ENCODE results near the gene TSPAN16. TPM values are rescaled to one million over a fixed set of nuclear protein-coding genes. Genes with fewer than 3 reads are reported as not detected.
"Not testable (repeated sequence)": the region's sequence is repeated elsewhere in the genome, so short reads cannot be mapped to it uniquely, and the experiment has no call there.

TSPAN16 gene
- total RNA-seq, 8 experiments from 2014 or later: not detected

DNA sequence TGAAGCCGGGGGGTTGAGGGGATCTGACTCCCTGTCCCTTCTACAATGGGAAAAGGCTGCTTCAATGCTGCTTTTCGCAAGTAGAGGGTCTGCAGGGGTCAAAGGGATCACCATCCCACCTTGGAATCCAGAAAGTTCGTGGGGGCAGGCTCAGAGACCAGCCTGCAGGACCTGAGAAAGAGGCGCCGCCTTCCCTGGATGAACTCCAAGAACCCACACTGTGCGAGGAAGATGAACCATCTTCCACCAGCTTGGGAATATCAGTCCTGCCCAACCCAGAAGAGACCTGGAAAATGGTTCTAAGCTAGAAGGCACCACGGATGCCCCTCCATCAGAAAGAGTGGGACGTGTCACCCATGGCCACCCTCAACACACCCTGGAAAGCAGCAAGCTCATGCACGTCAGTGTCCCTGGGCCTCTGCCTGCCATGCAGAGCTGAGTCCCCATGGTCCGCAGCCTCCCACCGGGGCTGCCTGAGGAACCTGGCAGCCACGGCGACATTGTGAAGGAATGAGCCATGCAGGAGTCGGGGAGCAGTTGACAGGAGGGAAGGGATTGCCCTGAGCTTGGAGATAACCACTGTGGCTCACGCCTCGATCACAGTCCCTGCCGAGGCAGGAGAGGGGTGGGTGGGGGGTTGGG, 28.9 kb downstream of the TSPAN16 start:
- Histone ChIP-seq H3K4me3 (no peak overlapping the region), H3K27ac (no peak overlapping the region), H3K4me1 (replicated peaks in 1 of 2) (peaks cover 2 to 17% of the 10 kb centered on the region in 2 donors)
- peak in 2 of 8 experiments; percentile 6 for ATAC-seq (replicated peaks in 6 of 8)
- 17 to 88% (median 78%) methylated on average over 1 to 4 of the region's 17 CpGs; no CpG with 5 or more reads in 5 of the 10 experiments for WGBS, 10 experiments
- in situ Hi-C loops (cut with MboI; ENCODE audit: low pct_unique_long_range_greater_than_20kb in 2 of 9, low sequenced_read_pairs in 9 of 9, unreplicated experiment in 9 of 9): no loop called here

- WGBS, 10 experiments: 89 to 100% (median 96%) methylated on average over 3 to 6 of the region's 7 CpGs; no CpG with 5 or more reads in 4 of the 10 experiments
- in situ Hi-C loops (cut with MboI; ENCODE audit: low pct_unique_long_range_greater_than_20kb in 2 of 9, low sequenced_read_pairs in 9 of 9, unreplicated experiment in 9 of 9): no loop called here
Observed at GRCh38 chr19:11325544-11325943, 29.6 kb downstream of the TSPAN16 start.

DNA sequence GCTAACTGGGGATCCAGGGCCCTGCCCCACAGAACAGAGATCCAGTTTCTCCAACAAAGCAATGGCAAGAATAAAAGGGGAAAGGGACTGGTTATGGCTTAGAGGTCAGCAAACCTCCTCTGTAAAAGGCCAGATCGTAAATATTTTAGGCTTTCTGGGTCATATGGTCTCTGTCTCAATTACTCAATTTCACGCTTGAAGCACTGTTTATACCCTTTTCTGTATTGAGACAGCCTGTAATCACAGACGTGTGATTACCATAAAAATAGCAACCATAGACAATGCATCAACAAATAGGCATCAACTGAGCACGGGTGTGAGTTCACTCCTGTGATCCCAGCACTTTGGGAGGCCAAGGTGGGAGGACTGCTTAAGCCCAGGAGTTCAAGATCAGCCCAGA, 34.2 kb downstream of the TSPAN16 start:
- no peak overlapping the region for H3K4me3 ChIP-seq
- H3K27ac ChIP-seq: peak overlapping the region in 1 of 2 donors; percentile 19
- in situ Hi-C loops (cut with MboI; ENCODE audit: low pct_unique_long_range_greater_than_20kb in 2 of 9, low sequenced_read_pairs in 9 of 9, unreplicated experiment in 9 of 9): no loop called here
- H3K4me1 ChIP-seq (replicated peaks in 1 of 2): no peaks in the 10 kb centered on the region
- WGBS, 10 experiments: 17 to 100% (median 17%) methylated on average over 1 to 2 of the region's 4 CpGs; no CpG with 5 or more reads in 7 of the 10 experiments
- peak in 3 of 8 experiments; percentile 29 to 75 (median 72) for ATAC-seq (replicated peaks in 6 of 8)

More at GRCh38 chr19:11325544-11325943, 29.6 kb downstream of the TSPAN16 start:
- H3K27ac ChIP-seq: no peak overlapping the region
- no peak for ATAC-seq (replicated peaks in 6 of 8)
- H3K4me1 ChIP-seq (replicated peaks in 1 of 2): peaks cover 2 to 17% of the 10 kb centered on the region in 2 donors
- H3K4me3 ChIP-seq: no peak overlapping the region

DNA sequence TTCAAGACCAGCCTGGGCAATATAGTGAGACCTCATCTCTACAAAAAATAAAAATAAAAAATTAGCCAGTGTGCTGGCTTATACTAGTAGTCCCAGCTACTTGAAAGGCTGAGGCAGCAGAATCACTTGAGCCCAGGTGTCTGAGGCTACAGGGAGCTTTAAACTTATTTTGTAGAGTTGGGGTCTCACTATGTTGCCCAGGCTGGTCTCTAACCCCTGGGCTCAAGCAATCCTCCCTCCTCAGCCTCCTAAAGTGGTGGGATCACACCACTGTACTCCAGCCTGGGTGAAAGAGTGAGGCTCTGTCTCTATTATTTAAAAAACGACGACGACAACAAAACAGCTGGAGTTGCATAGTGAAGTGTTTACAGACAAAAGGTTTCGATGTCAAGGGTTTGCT, 35.5 kb downstream of the TSPAN16 start:
- no peak overlapping the region for H3K4me3 ChIP-seq
- H3K4me1 ChIP-seq (replicated peaks in 1 of 2): no peaks in the 10 kb centered on the region
- no peak for ATAC-seq (replicated peaks in 6 of 8)
- H3K27ac ChIP-seq: no peak overlapping the region
- WGBS, 10 experiments: 38 to 100% (median 90%) methylated on average over 1 to 4 of the region's 4 CpGs; no CpG with 5 or more reads in 2 of the 10 experiments
- in situ Hi-C loops (cut with MboI; ENCODE audit: low pct_unique_long_range_greater_than_20kb in 2 of 9, low sequenced_read_pairs in 9 of 9, unreplicated experiment in 9 of 9): no loop called here

GRCh38 chr19:11332822-11333221, 36.9 kb downstream of the TSPAN16 start:
- Histone ChIP-seq H3K4me1 (replicated peaks in 1 of 2) (no peaks in the 10 kb centered on the region), H3K4me3 (no peak overlapping the region), H3K27ac (no peak overlapping the region)
- in situ Hi-C loops (cut with MboI; ENCODE audit: low pct_unique_long_range_greater_than_20kb in 2 of 9, low sequenced_read_pairs in 9 of 9, unreplicated experiment in 9 of 9): no loop called here
- WGBS, 10 experiments: 67 to 100% (median 86%) methylated on average over 1 to 5 of the region's 5 CpGs; no CpG with 5 or more reads in 2 of the 10 experiments
- ATAC-seq (replicated peaks in 6 of 8): no peak

GRCh38 chr19:11333838-11334237, 37.9 kb downstream of the TSPAN16 start:
- H3K4me3 ChIP-seq; in situ Hi-C loops (cut with MboI; ENCODE audit: low pct_unique_long_range_greater_than_20kb in 2 of 9, low sequenced_read_pairs in 9 of 9, unreplicated experiment in 9 of 9); H3K27ac ChIP-seq: not testable (repeated sequence)
- peaks cover 7 to 10% of the 10 kb centered on the region in 2 donors for H3K4me1 ChIP-seq (replicated peaks in 1 of 2)
- peak in 2 of 8 experiments; percentile 19 to 22 for ATAC-seq (replicated peaks in 6 of 8)
- 56 to 92% (median 71%) methylated on average over 1 to 6 of the region's 9 CpGs; no CpG with 5 or more reads in 1 of the 10 experiments for WGBS, 10 experiments

- no peak overlapping the region for H3K4me3 ChIP-seq
- WGBS, 10 experiments: 90 to 100% (median 98%) methylated on average over 1 to 12 of the region's 17 CpGs; no CpG with 5 or more reads in 4 of the 10 experiments
- ATAC-seq (replicated peaks in 6 of 8): no peak
- peaks cover 7 to 11% of the 10 kb centered on the region in 2 donors for H3K4me1 ChIP-seq (replicated peaks in 1 of 2)
- H3K27ac ChIP-seq: no peak overlapping the region
- in situ Hi-C loops (cut with MboI; ENCODE audit: low pct_unique_long_range_greater_than_20kb in 2 of 9, low sequenced_read_pairs in 9 of 9, unreplicated experiment in 9 of 9): no loop called here
Observed at GRCh38 chr19:11335449-11336146, 39.6 kb downstream of the TSPAN16 start.

DNA sequence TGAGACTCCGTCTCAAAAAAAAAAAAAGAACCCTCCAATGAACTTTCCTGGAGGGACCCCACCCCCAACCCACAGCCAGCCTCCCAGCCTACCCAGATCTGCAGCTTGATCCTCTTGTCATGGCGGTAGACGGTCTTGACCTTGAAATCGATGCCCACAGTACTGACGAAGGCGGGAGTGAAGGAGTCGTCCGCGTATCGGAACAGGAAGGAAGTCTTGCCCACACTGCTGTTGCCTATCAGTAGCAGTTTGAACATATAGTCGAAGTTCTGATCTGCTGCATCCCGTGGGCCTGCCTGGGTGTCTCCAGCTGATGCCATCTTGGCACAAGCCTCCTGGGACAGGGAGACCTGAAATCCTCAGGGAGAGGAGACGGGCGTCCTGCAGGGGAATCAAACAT, 41.1 kb downstream of the TSPAN16 start:
- whole genome bisulfite sequencing, 10 experiments: 83 to 100% (median 96%) methylated on average over 1 to 9 of the region's 14 CpGs; no CpG with 5 or more reads in 3 of the 10 experiments
- Histone ChIP-seq H3K4me1 (replicated peaks in 1 of 2) (peaks cover 7 to 11% of the 10 kb centered on the region in 2 donors), H3K27ac (no peak overlapping the region), H3K4me3 (no peak overlapping the region)
- no peak for ATAC-seq (replicated peaks in 6 of 8)
- in situ Hi-C loops (cut with MboI; ENCODE audit: low pct_unique_long_range_greater_than_20kb in 2 of 9, low sequenced_read_pairs in 9 of 9, unreplicated experiment in 9 of 9): no loop called here

DNA sequence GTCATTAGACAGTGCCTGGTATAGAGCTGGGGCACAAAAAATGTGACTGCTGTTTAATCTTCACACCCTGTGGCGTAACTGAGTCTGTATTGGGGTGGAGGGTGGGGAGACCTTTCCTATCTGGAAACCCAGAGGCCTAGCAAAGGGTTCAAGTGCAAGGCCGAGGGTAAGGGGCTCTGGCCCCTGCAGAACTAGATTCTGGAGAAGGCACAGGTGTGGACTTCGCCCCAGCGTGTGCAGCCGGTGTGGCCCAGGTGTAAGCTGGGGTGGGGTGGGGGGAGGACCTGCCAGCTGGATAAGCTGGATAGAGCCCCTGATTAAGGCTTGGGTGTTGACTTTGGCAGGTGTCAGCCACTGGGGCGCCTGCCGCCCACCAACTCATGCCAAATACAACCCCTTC, 42.2 kb downstream of the TSPAN16 start:
- in situ Hi-C loops (cut with MboI; ENCODE audit: low pct_unique_long_range_greater_than_20kb in 2 of 9, low sequenced_read_pairs in 9 of 9, unreplicated experiment in 9 of 9): no loop called here
- peaks cover 7 to 11% of the 10 kb centered on the region in 2 donors for H3K4me1 ChIP-seq (replicated peaks in 1 of 2)
- no peak overlapping the region for H3K4me3 ChIP-seq
- no peak overlapping the region for H3K27ac ChIP-seq
- 62 to 100% (median 92%) methylated on average over 1 to 4 of the region's 7 CpGs; no CpG with 5 or more reads in 5 of the 10 experiments for WGBS, 10 experiments
- ATAC-seq (replicated peaks in 6 of 8): no peak

- Histone ChIP-seq H3K27ac (peak overlapping the region in 1 of 2 donors; percentile 46), H3K4me1 (replicated peaks in 1 of 2) (peaks cover 7 to 11% of the 10 kb centered on the region in 2 donors), H3K4me3 (peak overlapping the region; percentile 51 to 68 (median 55))
- peak in 3 of 8 experiments; percentile 44 to 47 (median 46) for ATAC-seq (replicated peaks in 6 of 8)
- 12 to 70% (median 22%) methylated on average over 1 to 11 of the region's 21 CpGs; no CpG with 5 or more reads in 4 of the 10 experiments for WGBS, 10 experiments
- in situ Hi-C loops (cut with MboI; ENCODE audit: low pct_unique_long_range_greater_than_20kb in 2 of 9, low sequenced_read_pairs in 9 of 9, unreplicated experiment in 9 of 9): no loop called here
Observed at GRCh38 chr19:11338569-11339253, 42.8 kb downstream of the TSPAN16 start.

- peak; percentile 86 to 95 (median 94) for ATAC-seq (replicated peaks in 6 of 8)
- in situ Hi-C loops (cut with MboI; ENCODE audit: low pct_unique_long_range_greater_than_20kb in 2 of 9, low sequenced_read_pairs in 9 of 9, unreplicated experiment in 9 of 9): no loop called here
- WGBS, 10 experiments: 8 to 65% (median 12%) methylated on average over 2 to 5 of the region's 53 CpGs; no CpG with 5 or more reads in 7 of the 10 experiments
- peaks cover 7 to 13% of the 10 kb centered on the region in 2 donors for H3K4me1 ChIP-seq (replicated peaks in 1 of 2)
- peak within 1 kb of the TSS; percentile 28 to 46 for H3K27ac ChIP-seq
- H3K4me3 ChIP-seq: peak within 1 kb of the TSS; percentile 51 to 68 (median 55)
Observed at GRCh38 chr19:11339254-11340098, 43.5 kb downstream of the TSPAN16 start, which contains the start of gene RAB3D. TSS of gene RAB3D (minus strand) at chr19:11339657. CDS start at chr19:11337399, 2,258 bp downstream.

GRCh38 chr19:11340099-11340467, 44.1 kb downstream of the TSPAN16 start:
- peak overlapping the region in 4 of 5 donors; percentile 53 to 68 (median 58) for H3K4me3 ChIP-seq
- 20 to 100% (median 87%) methylated on average over 1 to 6 of the region's 8 CpGs; no CpG with 5 or more reads in 4 of the 10 experiments for WGBS, 10 experiments
- H3K27ac ChIP-seq; in situ Hi-C loops (cut with MboI; ENCODE audit: low pct_unique_long_range_greater_than_20kb in 2 of 9, low sequenced_read_pairs in 9 of 9, unreplicated experiment in 9 of 9); ATAC-seq (replicated peaks in 6 of 8): not testable (repeated sequence)
- peaks cover 10 to 17% of the 10 kb centered on the region in 2 donors for H3K4me1 ChIP-seq (replicated peaks in 1 of 2)

Data from motor neuron (in vitro differentiated cells).